Measurements from ENCODE around the gene SEC24B.

GRCh38 chr4:109510687-109511086 lies 77.1 kb downstream of the SEC24B start:
- no peak for TF ChIP-seq CTCF (IDR thresholded peaks at IDR 0.05)
- no peak for TF ChIP-seq ZFX (IDR thresholded peaks at IDR 0.05; ENCODE audit: borderline replicate concordance)

Measured in 22Rv1 (cell line).